NB4 (cell line): ENCODE data around the gene APOF.

Experiments used
- DNase-seq: peaks from one replicate; pipeline ENCODE4 v3.0.0; 2010; ENCODE audit warnings: low read depth
- H3K4me3 ChIP-seq: one replicate; pipeline ENCODE4 v1.5.1; 2011; ENCODE audit warnings: mild to moderate bottlenecking, low read depth, low read length, moderate library complexity
- POLR2A ChIP-seq: IDR thresholded peaks from 2 replicates; pipeline ENCODE4 v1.6.1; 2011; ENCODE audit warnings: mild to moderate bottlenecking; ENCODE audit not compliant: insufficient read length; ENCODE audit errors: extremely low read depth
- TF ChIP-seq, protein P1 (sequence below): IDR thresholded peaks from 2 replicates; pipeline ENCODE4 v1.6.1; 2011; ENCODE audit warnings: low read depth, low read length

The APOF gene

DNA sequence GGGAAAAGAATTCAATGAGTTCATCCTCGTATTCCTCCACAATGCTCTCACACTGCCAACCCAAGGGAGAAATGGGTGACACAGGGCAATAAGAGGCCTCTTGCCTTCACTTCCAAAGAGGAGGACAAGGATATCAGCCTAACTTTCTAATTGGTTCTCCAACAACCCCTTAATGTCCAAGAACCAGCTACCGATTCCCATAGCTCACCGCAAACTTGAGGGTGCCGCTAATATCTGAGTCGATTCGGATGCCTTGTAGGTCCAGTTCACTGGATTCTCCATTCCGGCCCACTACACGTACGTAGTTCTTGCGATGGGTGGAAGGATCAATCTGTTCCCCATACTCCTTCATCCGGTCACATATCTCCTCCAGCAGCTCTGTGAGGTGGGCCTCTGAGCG, 51.7 kb downstream of the APOF start:
- TF ChIP-seq POLR2A = no peak
- TF ChIP-seq, protein P1, sequence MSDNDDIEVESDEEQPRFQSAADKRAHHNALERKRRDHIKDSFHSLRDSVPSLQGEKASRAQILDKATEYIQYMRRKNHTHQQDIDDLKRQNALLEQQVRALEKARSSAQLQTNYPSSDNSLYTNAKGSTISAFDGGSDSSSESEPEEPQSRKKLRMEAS = no peak
- DNase-seq = no peak
- no peak overlapping the region for H3K4me3 ChIP-seq
